H1 (cell line): ENCODE results near the gene ZSWIM6. TPM values are rescaled to one million over a fixed set of nuclear protein-coding genes. Genes with fewer than 3 reads are reported as not detected.

Experiments used
- EGR1 ChIP-seq: IDR thresholded peaks from 2 replicates; pipeline ENCODE4 v1.6.1; 2011; ENCODE audit warnings: low read depth, low read length, borderline replicate concordance
- RXRA ChIP-seq: IDR thresholded peaks from 2 replicates; pipeline ENCODE4 v1.6.1; 2011; ENCODE audit warnings: low read depth, mild to moderate bottlenecking, low read length, moderate library complexity; ENCODE audit not compliant: insufficient read depth
- SIX5 ChIP-seq: IDR thresholded peaks from 2 replicates; pipeline ENCODE4 v1.6.1; 2011; ENCODE audit warnings: mild to moderate bottlenecking, low read depth, low read length
- polyA plus RNA-seq, 7 experiments: library from polyadenylated mRNA; depleted of rRNA in 3 of 7; stranded (reverse) in 5 of 7; unstranded in 2 of 7; fragments of >200 nt in 5 of 7; fragments of 200-250 nt in 2 of 7; gene quantifications; 1 replicate in 5 of 7; 2 replicates in 1 of 7; 4 replicates in 1 of 7; pipeline versions ENCODE4 v1.2.1 to v1.2.3, GENCODE V29; 2011 to 2013; ENCODE audit warnings: missing spikeins in 2 of 7, mixed read lengths in 2 of 7
- total RNA-seq: library from RNA; stranded (reverse); fragmentation: NEBNext Ultra II Directional; extraction: Animal tissue kit (Norgen Biotek cat#: 25700); gene quantifications from 2 replicates; pipeline ENCODE4 v1.2.1, GENCODE V29; 2021

ZSWIM6 gene
- total and polyA plus RNA-seq, 2 of the 8 experiments (the other 6 are each of a cell fraction or from before 2014, with no cell fraction given) = 7.9 to 12.4 TPM

- TF ChIP-seq SIX5 (no peak), EGR1 (no peak), RXRA (no peak)
Measured at GRCh38 chr5:61397937-61398336, 65.9 kb downstream of the ZSWIM6 start (continued).
